Embryonic facial prominence (tissue), 1 donor: ENCODE measurements around the gene APOA1.
A peak's percentile ranks its signal among the peaks of the same experiment; 100 is the strongest.

ENCODE experiments used
- DNase-seq: peaks from one replicate; pipeline ENCODE4 v3.0.0-alpha.2; 2016; ENCODE audit errors: extremely low spot score

APOA1 gene

DNA sequence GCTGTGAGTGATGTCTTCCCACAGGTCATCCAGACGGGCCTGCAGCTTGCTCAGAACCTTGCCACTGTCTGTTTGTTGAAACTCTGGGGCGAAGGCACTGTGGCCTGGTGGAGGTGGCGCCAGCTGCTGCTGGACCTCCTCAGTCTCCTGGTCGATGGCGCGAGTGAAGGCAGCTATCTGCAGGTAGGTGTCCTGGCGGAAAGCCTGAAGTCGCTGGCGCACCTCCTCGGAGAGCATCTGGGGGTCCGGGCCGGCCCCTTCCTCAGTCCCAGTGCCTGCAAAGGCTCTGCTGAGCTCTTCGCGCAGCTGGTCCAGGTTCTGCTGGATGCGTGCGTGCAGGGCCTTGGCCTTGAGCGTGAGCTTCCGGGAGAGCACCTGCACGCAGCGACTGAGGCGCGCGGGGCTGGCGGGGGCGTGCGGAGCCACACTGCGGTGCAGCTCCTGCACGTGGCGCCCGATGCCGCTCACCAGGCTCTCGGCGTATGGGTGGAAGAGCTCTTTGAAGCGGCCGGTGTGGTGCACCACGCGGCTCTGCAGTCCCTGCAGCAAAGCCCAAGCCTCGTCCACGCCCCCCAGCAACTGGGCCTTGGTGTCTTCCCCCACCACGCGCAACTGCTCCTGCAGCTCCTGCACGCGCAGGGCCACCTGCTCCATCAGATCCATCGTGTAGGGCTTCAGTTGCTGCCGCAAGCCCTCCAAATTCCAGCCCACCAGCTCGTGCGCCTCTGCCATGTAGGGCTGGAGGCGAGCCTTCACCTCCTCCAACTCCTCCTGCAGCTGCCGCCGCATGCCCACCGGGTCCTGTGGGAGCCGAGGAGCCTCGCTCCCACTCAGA is 47.0 kb downstream of the APOA1 start:
- DNase-seq = no peak

GRCh38 chr11:116788975-116789374 is 48.4 kb downstream of the APOA1 start:
- DNase-seq = no peak

GRCh38 chr11:116788534-116788933 is 48.9 kb downstream of the APOA1 start:
- DNase-seq = no peak

DNA sequence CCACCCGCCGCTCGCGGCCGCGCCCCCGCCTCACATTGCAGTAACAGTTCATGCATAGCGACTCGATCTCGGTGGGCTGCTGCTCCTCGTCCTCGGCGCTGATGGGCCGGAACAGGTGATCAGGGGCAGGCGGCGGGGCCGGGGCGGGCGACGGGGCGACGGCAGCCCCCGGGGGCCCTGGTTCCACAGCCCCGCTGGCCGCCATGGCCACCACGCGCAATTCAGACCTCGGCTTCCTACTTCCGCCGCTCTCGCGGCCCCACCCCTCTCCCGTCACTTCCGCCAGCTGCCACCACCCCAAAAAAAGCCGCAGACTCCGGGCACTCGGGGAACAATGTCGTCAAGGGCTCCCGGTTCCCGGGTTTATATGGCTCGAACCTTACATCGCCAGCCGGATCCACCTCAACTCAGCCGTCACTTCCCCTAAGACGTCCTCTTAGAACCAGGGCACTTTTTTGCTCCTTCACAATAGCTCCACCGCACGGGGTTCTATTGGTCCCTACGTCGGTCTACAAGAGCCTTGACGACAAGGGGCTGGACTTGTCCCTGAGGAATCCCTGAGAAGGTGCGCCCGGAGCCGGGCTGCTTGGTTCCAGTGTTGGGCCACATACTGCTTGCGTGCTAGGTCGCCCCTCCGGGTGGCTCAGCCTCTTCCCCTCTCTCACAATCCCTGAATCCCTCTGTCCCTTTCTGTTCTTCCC is 49.5 kb downstream of the APOA1 start, which contains the start of gene ZPR1:
TSS of gene ZPR1 (minus strand) at position 238 of the 701 bp plus-strand sequence. CDS start at position 205, 33 bp downstream.
- DNase-seq = peak; percentile 75

DNA sequence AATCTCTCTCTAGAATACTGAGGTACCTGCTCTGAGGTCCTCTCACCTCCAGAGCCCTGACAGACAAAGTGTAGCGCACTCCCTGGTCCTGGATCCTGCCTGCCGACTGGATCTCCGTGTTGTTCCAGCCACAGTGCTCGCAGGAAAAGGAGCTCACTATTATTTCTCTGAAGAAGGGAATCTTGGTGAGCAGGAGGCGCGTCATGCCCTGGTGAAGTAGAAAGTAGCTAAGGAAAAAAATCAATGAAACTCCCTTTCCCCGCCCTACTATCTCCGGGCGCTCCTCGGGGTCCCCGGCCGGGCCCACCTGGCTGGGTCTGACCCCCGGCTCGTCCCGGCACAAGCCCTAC is 50.0 kb downstream of the APOA1 start:
- DNase-seq = no peak

- no peak for DNase-seq
Observed at GRCh38 chr11:116786966-116787365, 50.5 kb downstream of the APOA1 start.

- no peak for DNase-seq
Observed at GRCh38 chr11:116786326-116786725, 51.1 kb downstream of the APOA1 start.
